ENCODE results near the gene TMEM250.
"Not testable (repeated sequence)": the region's sequence is repeated elsewhere in the genome, so short reads cannot be mapped to it uniquely, and the experiment has no call there.

TMEM250 gene, protein sequence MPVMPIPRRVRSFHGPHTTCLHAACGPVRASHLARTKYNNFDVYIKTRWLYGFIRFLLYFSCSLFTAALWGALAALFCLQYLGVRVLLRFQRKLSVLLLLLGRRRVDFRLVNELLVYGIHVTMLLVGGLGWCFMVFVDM

DNA sequence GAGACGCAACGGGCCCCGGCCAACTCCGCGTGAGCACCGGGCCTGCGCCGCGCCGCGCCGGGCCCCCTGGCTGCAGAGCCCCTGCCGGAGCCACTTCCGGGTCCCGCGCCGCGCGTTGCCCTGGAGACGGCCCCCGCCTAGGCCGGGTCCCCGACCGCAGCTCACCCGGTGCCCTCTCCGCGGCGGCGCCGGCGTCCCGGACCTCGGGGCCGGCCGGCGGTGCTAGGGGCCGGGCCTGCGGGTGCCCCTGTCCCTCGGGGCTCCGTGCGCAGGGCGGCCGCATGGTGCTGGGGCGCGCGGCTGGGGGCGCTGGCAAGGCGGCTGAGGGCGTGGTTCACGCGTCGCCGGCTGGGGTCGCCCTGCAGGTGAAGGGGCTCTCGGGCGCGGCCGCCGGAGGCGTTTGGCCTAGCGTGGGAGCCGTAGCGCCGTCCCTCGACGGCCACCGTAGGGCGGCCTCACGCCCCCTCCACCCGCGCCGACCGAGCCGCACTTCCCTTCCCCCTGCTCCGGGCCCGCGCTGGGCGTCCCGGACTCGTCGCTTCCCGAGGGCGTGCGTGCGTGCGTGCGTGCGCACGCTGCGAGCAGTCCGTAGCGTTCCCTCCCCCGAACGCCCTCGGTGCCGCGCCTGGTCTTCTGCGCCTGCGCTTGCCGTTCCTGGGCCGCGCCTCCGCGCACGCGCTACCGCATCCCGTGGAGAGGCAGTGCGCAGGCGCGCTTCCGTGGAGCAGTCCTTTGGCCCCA is at the start of gene TMEM250:
Gene TMEM250 (minus strand): TSS at position 556 of the 741 bp plus-strand sequence. CDS start 1,975 bp downstream, outside the sequence.
- FAIRE-seq = no peak

DNA sequence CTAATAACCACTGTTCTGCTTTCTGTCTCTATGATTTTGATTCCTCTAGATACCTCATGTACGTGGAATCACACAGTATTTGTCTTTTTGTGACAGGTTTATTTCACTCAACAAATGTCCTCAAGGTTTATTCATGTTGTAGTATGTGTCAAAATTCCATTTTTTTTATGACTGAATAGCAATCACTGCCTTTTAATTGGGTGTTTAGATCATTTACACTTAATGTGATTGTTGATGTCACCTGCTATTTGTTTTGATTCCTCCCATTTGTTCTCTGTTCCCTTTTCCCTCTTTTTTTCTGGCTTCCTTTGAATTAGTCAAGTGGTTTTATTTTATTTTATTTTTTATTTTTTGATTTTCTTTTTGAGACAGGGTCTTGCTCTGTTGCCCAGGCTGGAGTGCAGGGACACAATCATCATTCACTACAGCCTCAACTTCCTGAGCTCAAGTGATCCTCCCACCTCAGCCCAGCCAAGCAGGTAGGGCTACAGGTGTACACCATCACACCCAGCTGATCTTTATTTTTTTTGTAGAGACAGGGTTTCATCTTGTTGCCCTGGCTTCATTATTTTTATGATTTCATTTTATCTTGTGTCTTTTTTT is 44.7 kb upstream of the TMEM250 start:
- no peak for FAIRE-seq

DNA sequence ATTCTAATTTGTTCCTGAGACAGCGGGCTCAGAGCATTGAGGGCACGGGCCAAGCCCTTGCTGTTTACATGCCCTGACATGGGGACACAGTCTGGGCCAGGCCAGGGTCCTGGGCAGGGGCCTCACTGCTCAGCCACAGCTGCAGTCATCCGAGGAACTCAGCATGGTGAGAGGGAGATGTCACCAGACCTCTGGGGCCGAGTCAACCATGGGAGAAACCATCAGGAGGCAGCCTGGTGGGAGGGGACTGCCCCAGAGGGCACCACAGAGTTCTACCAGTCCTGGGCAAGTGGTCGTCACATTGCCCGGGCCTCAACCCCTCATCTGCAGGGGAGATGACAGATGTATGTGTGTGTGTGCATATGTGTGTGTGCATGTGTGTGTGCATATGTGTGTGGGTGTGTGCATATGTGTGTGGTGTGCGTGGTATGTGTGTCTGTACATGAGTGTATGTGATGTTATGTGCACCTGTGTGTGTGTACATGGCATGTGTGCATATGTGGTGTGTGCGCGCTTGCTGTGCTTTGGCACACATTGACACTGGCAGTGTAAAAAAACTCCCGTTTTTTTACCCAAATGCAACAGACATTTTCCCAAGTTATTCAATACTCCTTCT is 42.4 kb upstream of the TMEM250 start:
- FAIRE-seq = no peak

DNA sequence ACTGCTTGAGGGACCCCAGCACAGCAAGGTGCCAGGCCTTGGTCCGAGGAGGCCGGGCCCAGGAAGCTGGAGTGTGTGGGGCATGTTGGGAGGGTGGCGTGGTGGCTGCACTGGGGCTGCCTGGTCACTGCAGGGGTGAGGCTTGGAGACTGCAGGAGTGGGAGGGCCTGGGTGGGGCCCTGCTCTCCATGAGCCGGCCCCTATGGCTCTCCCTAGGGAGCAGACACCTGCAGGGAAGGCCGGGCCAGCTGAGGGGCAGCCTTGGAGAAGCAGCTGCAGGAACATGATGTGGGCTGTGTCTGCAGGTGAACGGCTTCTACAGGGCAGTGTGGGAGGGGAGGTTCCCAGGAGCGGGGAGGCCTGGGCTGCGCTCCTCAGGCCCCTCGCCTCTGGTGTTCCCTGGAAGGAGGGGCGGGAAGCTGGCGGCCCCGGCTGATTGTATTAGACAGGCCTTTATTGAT is 41.7 kb upstream of the TMEM250 start:
- no peak for FAIRE-seq

DNA sequence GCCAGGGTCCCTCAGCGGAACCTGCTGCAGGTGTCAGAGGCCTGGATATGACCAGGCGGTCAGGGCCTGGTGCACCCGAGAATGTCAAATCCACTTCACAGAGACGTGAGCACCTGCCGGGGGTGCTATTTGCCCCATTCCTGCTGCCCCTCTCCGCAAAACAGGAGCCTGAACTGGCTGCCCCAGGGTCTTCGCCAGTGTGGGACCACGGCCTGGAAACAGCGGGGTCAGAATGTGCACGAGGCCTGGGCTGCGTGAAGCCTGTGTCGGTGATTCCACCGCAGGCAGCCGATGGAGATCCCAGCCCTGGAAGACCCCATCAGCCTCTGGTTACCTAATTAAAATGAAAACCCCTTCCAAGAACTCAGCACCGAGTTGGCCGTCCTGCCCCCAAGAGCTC is 41.2 kb upstream of the TMEM250 start:
- no peak for FAIRE-seq

DNA sequence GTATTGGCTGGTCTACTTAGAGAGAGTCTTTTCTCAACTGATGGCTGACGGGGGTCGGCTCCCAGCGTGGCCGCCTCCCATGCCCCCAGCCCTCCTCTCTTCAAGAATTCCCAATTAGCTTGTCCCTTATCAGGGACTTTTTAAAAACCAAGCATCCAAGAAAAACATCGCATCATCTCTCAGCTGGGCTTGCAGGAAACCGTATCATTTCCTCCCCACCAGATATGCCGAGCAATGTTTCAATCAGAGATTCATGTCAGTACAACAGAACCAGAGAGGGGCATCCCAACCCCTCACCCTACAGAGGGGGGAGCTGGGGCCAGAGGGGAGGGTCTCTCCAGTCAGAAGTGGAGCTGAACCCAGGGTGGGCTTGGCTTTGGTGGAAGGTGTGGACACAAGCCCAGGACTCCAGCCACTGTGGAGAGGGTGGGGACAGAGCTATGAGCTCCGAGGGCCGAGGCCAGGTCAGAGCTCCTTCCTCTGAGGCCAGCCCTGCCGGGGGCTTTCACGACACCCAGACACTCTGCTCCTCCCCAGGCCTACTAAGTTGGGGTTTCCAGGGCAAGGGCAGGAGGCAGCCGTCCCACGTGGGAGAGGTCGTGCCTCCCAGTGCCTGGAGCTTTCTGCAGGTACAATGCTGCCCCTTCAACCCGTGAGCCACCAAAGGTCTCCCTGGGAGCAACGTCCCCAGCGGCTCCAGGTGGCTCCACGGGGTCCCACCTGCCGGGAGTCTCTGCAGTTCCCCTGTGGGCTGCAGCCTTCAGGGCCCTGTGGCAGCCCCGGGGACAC is 39.0 kb upstream of the TMEM250 start:
- FAIRE-seq = no peak

DNA sequence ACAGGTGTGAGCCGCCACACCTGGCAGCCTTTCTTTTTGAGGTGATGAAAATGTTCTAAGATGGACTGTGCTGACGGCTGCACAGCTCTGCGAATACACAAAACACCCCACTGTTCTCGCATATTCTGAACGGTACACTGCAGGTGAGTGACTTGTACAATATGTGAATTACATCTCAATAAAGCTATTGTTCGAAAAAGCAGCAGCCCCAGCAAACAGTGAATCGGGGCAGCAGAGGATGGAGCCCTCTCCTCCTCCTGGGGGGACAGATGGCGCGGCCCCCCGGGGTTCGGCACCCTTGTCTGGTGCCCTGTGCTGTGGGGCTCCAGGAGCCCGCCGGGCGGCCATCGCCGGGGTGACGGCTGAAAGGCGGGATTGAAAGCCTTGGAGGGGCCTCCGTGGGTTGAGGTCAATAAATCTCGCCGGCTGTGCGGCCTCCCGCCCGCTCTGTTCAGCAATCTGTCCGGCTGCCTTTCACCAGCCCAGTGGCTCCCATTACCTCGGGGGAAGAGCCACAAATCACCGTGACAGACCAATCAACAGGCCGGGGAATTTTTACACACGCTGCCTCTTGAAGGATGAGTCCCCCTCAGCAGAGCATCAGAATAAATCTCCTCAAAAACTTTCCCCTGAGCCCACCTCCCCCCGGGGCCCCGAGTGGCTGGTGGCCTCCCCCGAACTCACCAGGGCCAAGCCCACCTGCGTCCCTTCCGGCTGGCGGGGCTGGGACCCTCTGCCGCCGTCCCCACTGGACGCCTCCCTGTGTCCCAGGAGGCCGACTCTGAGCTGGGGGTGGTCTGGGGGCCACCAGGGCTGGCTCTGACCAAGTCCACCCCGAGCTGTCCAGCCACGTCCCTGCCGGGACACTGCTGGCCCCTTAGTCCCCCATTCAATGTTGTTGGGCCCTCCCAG is 37.8 kb upstream of the TMEM250 start:
- FAIRE-seq = no peak

DNA sequence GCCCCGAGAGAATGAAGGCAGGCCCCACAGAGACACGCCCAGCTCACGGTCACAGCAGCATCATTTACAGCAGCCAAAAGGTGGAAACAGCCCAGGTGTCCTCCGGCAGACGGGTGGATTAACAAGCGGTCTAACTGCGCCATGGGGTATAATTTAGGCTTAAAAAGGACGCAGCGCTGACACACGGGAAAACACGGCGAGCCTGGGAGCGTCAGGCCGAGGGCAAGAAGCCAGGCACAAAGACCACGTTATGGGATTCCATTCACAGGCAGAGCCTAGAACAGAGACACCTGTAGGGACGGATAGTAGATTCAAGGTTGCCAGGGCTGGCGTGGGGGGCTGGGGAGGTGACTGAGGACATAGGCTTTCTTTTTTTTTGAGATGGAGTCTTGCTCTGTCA is 36.9 kb upstream of the TMEM250 start:
- no peak for FAIRE-seq

DNA sequence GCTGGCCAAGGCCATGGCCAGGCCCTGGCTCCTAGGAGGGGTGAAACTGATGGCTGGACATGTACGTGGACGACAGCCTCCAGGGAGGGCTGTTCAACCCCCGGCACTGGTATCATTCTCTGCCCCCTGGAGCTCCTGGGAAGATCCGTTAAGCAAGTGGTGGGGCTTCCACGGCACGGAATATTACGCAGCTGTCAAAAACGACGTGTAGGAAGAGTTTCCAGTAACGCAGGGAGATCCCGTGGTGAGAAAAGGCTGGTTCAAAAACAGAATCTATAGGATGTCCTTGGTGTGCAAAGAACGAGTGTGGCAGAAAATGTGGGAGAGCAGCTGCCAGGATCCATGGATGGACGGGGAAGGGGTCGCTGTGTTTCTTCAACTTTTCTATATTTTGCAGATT is 36.3 kb upstream of the TMEM250 start:
- no peak for FAIRE-seq

DNA sequence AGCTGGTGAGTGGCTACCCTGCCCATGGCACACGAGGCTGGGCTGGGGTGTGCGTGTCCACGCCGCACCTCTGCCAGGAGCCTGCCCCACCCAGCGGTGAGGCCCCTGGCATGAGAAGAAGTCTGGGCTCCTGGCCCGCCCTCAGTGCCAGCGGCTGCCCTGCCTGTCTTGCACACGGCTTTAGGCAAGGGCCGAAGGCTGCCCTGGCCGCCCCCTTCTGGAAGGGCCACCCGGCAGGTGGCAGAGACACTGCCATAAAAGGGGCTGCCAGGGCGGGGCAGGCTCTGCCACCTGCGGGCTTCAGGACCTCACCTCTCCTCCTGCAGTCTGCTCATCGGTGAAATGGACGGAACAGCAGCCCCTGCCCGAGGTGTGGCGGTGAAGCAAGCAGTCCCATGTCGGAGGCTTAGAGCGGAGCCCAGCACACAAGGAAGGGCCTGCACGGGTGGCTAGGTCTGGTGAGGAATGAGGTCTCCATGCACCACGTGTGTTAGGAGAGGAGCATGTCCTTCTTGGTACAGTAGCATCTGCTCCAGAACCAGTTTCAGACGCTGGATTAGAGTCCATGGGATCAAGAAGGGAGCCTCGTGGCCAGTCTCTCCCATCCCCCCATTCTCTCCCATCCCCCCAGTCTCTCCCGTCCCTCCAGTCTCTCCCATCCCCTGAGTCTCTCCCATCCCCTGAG is 34.8 kb upstream of the TMEM250 start:
- FAIRE-seq = no peak

DNA sequence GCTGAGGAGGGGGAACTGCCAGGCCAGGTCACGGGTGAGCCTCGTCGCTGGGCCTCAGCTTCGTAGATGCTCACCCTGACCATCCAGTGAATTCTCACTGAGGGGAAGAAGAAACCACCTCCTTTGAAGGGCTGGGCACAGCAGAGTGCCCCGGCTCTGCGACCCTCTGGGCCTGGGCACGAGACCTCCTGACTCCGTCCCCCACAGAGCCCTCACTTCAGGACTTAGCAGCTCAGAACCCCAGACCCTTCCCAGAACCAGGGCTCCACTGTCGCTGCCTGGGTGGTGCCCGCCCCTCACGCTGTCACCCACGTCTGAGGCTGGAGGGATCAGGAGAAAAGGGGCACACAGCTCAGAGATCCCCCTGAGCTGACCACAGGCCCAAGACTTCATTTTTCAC is 34.3 kb upstream of the TMEM250 start:
- FAIRE-seq = no peak

DNA sequence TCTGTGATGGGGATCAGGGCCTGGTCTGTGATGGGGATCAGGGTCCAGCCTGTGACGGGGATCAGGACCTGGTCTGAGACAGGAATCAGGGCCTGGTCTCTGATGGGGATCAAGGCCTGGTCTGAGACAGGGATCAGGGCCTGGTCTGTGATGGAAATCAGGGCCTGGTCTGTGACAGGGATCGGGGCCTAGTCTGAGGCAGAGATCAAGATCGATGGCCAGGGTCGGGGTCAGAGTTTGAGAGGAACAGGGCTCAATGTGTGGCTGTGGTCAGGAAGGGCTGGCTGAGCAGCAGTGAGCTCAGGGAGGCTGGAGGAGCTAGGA is 33.8 kb upstream of the TMEM250 start:
- no peak for FAIRE-seq

DNA sequence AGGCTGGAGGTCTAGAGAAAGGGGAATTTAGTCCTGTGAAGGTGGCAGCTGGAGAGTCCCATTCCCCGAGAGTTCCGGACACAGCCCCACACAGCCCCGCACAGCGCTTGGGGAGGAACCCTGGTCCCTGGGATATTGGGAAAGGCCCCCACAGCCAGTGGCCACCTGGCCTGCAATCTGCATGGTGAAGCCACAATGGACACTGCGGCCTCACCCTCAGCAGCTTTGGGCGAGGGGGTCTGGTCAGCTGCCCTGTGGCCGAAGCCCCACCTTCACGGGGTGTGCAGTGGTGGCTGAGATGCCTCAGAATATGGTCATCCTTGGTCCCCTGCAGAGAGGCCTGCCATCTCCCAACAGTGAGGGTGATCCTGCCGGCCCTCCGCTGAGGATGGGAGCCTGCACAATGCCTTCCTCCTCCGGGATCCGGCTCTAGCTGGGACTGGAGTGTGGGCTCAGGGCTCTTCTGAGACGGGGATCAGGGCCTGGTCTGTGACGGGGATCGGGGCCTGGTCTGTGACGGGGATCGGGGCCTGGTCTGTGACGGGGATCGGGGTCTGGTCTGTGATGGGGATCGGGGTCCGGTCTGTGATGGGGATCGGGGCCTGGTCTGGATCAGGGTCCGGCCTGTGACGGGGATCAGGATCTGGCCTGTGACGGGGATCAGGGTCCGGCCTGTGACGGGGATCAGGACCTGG is 33.3 kb upstream of the TMEM250 start:
- FAIRE-seq = no peak

DNA sequence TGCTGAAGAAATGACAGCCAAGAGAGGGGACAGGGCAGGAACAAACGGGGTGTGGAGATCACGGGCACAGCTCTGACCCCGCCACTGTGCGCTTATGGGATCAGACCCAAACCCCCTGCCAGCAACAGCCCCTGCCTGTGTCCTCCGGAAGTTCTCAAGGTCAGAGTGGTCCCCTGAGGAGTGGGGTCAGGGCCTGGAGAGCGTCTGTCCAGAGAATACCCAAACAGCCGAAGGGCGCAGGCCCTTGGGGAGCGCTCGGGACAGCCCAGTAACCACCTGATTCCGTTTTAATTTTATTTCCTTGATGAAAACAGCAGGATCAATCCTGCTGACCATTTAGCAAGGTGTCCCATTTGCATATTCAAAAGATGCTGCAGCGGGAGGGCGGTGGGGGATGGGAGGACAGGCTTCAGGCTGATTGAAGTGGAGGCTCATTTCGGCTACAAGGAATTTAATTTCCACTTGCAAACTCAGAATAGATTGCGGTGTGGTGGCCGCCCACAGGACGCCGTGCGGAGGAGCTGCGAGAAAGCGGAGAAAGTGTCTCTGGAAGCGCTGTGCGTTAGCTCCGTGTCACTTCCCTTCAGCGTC is 32.6 kb upstream of the TMEM250 start:
- no peak for FAIRE-seq

DNA sequence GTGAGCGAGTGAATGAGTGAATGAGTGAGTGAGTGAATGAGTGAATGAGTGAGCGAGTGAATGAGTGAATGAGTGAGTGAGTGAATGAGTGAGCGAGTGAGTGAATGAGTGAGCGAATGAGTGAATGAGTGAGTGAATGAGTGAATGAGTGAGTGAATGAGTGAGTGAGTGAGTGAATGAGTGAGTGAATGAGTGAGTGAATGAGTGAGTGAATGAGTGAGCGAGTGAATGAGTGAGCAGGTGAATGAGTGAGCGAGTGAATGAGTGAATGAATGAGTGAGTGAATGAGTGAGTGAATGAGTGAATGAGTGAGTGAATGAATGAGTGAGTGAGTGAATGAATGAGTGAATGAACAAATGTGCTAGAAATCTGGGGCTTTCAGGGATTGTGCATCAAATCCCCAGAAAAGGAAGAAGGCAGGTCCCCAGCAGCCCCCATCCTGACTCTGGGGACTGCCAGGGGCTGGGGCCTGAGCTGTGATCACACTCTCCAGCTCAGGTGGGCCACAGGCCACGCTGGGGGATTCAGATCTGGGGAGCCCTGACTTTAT is 32.1 kb upstream of the TMEM250 start:
- not testable (repeated sequence) for FAIRE-seq

DNA sequence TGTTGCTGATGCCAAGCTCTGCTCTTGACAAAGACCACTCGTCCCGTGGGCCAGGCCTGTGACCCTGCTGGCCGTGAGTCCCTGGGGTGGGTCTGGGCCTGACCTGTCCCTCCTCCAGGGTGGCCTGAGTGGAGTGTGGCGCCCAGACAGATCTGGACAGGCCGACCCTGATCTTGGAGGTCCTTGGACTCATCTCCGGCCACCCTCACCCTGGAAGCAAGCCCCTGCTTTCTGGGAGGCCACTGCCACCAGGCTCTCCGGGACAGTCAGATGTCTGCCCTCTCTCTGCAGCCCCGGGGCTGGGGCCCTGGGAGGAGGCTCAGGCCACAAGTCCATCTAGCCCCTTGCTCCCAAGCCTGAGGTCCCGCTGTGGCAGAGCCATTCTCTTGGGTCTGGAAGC is 31.2 kb upstream of the TMEM250 start:
- no peak for FAIRE-seq

DNA sequence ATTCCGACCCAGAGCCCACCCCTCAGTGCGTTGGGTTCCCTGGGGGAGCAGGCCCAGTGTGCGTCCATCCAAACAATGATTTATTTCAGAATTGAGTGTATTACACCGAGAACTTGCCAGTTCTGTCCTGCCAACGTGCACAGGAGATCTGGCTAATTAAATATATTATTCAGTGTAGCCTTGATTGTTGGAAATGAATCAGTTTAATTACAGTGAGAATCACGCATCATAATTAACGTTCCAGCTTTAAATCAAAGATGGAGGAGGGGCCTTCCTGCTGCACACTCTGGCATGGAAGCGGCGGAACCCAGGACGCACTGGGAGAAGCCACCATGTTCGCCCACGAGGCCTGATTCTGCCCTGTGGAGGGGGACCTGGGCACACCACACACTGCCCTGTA is 30.7 kb upstream of the TMEM250 start:
- no peak for FAIRE-seq

DNA sequence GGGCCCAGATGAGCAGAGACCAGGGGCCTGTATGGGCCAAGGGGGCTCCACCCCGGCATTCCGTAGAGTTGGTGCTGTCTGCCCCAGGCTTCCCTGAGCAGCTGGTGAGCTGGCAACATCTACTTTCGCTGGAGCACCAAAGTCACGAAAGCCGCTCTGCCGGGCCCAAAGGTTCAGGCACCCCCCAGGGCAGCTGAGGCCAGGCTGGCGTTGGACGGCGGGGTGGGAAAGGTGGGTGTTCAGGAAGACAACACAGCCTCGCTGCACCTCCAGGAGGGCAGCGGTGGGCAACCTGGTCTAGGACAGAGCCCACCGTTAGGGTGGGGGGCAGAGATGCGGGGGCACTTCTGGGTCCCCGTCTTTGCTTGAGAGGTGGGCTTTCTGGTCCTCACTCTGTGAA is 30.1 kb upstream of the TMEM250 start:
- FAIRE-seq = no peak

DNA sequence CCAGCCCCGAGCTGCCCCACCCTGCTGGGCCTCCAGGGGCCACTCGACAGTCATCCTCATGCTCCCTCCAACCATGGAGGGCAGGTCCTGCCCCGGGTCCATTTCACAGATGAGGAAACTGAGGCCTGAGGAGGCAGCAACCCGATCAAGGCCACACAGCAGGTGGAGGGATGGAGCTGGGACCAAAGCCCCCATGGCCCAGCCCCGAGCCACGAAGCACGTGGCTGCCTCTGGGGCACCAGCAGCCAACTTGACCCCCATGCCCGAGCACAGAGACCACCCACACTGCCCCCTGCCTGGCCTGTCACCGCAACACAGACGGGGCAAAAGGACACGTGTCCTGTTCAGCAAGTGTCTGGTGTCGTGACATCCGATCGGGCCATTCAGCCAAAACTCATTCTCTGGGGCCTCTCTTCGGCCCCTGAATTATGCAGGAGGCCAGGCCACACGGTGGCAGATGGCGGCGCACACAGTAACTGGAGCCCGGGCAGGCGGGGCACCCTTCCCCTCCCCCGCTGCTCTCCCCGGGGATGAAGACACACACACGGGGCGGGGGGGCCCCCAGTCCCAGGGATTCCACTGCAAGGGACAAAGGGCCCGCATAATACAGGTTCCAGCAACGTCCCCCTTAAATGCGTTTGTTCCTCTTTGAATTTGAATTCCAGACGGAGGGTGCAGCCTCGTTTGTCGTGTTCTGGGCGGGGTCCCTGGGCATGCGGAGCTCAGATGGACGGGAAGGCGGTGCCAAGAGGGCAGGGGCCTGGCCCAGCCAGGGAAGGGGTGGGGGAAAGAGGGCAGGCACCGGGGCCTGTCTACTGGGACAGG is 29.4 kb upstream of the TMEM250 start:
- no peak for FAIRE-seq
